PC-9 (cell line): ENCODE measurements around the gene ABCA2.

Experiments
- CTCF ChIP-seq: fragments of 200-600 bp; sonication (generic); conservative IDR thresholded peaks from 2 replicates; pipeline ENCODE4 v1.6.1; 2017; ENCODE audit warnings: mixed run types, antibody characterized with exemption, mild to moderate bottlenecking, moderate library complexity
- EZH2 ChIP-seq: fragments of 200-600 bp; sonication (generic); IDR thresholded peaks from 2 replicates; pipeline ENCODE4 v1.8.0; 2017; ENCODE audit warnings: antibody characterized with exemption, low read depth

DNA sequence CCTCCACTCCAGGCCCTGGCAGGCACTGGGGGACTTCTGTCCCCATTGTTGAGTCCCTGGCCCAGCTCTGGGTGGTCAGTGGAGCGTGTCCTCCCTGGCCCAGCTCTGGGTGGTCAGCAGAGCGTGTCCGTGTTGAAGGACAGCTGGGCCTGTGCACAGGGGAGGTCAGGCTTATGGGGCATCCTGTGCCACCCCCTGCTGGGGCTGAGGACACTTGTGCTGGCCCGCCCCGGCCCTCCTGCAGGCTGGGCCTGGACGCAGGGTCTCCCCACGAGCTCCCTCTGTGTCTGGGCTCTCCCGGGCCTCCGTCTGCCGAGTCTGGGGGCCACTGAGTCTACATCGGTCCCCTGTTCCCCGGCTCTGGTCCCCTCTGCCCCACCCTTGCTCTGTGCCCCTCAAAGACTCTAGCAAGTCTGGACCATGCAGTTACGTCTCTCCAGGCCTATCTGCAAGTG, 20.2 kb downstream of the ABCA2 start:
- TF ChIP-seq CTCF: no peak
- no peak for TF ChIP-seq EZH2
